A673 (cell line): ENCODE data around the gene SFXN1. TPM values are rescaled to one million over a fixed set of nuclear protein-coding genes. Genes with fewer than 3 reads are reported as not detected.

Experiments used
- BruUV-seq: library from RNA; stranded (reverse); fragments of 400-500 nt; replicated peaks from 2 replicates; lab custom pipeline; 2021; lab: Mats Ljungman, UMichigan
- CTCF ChIA-PET: fragments of 300-600 bp; sonication (Branson Sonifier 250); formaldehyde crosslinking; loops from one replicate; lab custom pipeline; 2022; ENCODE audit warnings: antibody characterized with exemption; lab: Charles Lee
- POLR2A ChIA-PET: fragments of 300-600 bp; sonication (Branson Sonifier 250); formaldehyde crosslinking; loops from one replicate; lab custom pipeline; 2022; ENCODE audit warnings: antibody characterized with exemption; ENCODE audit not compliant: low non-redundant PET; lab: Charles Lee
- DNase-seq: peaks from one replicate; pipeline ENCODE4 v3.0.0-alpha.2; 2015; ENCODE audit warnings: low spot score
- H3K27ac ChIP-seq: fragments of 200-600 bp; sonication (generic); 2 replicates; pipeline ENCODE4 v1.5.1; 2016; ENCODE audit warnings: mixed run types, low read depth, mild to moderate bottlenecking, mixed read lengths, antibody characterized with exemption, low read length; ENCODE audit not compliant: poor library complexity, severe bottlenecking
- H3K27me3 ChIP-seq: fragments of 200-600 bp; sonication (generic); replicated peaks from 2 replicates; pipeline ENCODE4 v1.6.1; 2017; ENCODE audit warnings: mixed run types, low read depth, mild to moderate bottlenecking, mixed read lengths, antibody characterized with exemption, low read length; ENCODE audit not compliant: insufficient read depth, poor library complexity
- H3K36me3 ChIP-seq: fragments of 200-600 bp; sonication (generic); 2 replicates; pipeline ENCODE4 v1.6.1; 2016; ENCODE audit warnings: mixed run types, mild to moderate bottlenecking, mixed read lengths, antibody characterized with exemption, low read length; ENCODE audit not compliant: insufficient read depth, poor library complexity, severe bottlenecking
- H3K4me1 ChIP-seq: fragments of 200-600 bp; sonication (generic); 2 replicates; pipeline ENCODE4 v1.6.1; 2017; ENCODE audit warnings: mixed run types, mild to moderate bottlenecking, mixed read lengths, antibody characterized with exemption, low read length; ENCODE audit not compliant: insufficient read depth, poor library complexity, severe bottlenecking
- H3K4me3 ChIP-seq: fragments of 200-600 bp; sonication (generic); 2 replicates; pipeline ENCODE4 v1.5.1; 2016; ENCODE audit warnings: low read depth, mixed run types, mild to moderate bottlenecking, mixed read lengths, low read length; ENCODE audit not compliant: poor library complexity, severe bottlenecking
- H3K9me3 ChIP-seq: fragments of 200-600 bp; sonication (generic); 2 replicates; pipeline ENCODE4 v1.6.1; 2016; ENCODE audit warnings: mixed run types, low read depth, mild to moderate bottlenecking, mixed read lengths, antibody characterized with exemption, low read length; ENCODE audit not compliant: poor library complexity, severe bottlenecking
- CTCF ChIP-seq: fragments of 300-800, 200-600 bp; sonication (generic); conservative IDR thresholded peaks from 2 replicates; pipeline ENCODE4 v1.5.1; 2017; ENCODE audit warnings: low read depth, mild to moderate bottlenecking, antibody characterized with exemption, low read length, moderate library complexity, mixed read lengths
- EZH2 ChIP-seq: fragments of 200-600 bp; sonication (generic); IDR thresholded peaks from 2 replicates; pipeline ENCODE4 v1.6.1; 2017; ENCODE audit warnings: borderline replicate concordance, low read depth, mild to moderate bottlenecking, mixed read lengths, antibody characterized with exemption, low read length; ENCODE audit not compliant: poor library complexity, severe bottlenecking
- intact Hi-C: fragments of 100-400 bp; cut with micrococcal nuclease; formaldehyde crosslinking; loops from one replicate; pipeline ENCODE4 v1.10.0; 2022; ENCODE audit not compliant: unreplicated experiment
- total RNA-seq: library from RNA; stranded (reverse); gene quantifications from 2 replicates; pipeline ENCODE4 v1.2.3, GENCODE V29; 2021

Gene SFXN1
- total RNA-seq, 1 experiment from 2014 or later, result 108 TPM

GRCh38 chr5:175485631-175486030 is 7.3 kb downstream of the SFXN1 start:
- H3K4me1 ChIP-seq, result no peaks in the 10 kb centered on the region
- no peak overlapping the region for H3K4me3 ChIP-seq
- POLR2A ChIA-PET, result no interaction called here
- CTCF ChIA-PET, result no interaction called here
- H3K36me3 ChIP-seq, result peaks cover 15% of the 10 kb centered on the region
- no peak overlapping the region for H3K27ac ChIP-seq
- no peaks in the 10 kb centered on the region for H3K9me3 ChIP-seq
- H3K27me3 ChIP-seq, result no peaks in the 10 kb centered on the region
- no peak for TF ChIP-seq EZH2
- no peak for TF ChIP-seq CTCF
- no TSS peak for BruUV-seq
- DNase-seq, result no peak
- intact Hi-C loops, result no loop called here

- DNase-seq, result no peak
- intact Hi-C loops, result no loop called here
- no peak overlapping the region for H3K4me3 ChIP-seq
- no peaks in the 10 kb centered on the region for H3K27me3 ChIP-seq
- no peaks in the 10 kb centered on the region for H3K4me1 ChIP-seq
- CTCF ChIA-PET, result no interaction called here
- H3K36me3 ChIP-seq, result peaks cover 18% of the 10 kb centered on the region
- BruUV-seq, result no TSS peak
- H3K27ac ChIP-seq, result no peak overlapping the region
- no peaks in the 10 kb centered on the region for H3K9me3 ChIP-seq
- no peak for TF ChIP-seq EZH2
- TF ChIP-seq CTCF, result no peak
- POLR2A ChIA-PET, result no interaction called here
Observed at GRCh38 chr5:175487514-175488222, 9.3 kb downstream of the SFXN1 start.

- no peak for DNase-seq
- Histone ChIP-seq H3K27ac (no peak overlapping the region), H3K27me3 (no peaks in the 10 kb centered on the region), H3K4me3 (no peak overlapping the region), H3K4me1 (peaks cover 11% of the 10 kb centered on the region), H3K36me3 (peaks cover 32% of the 10 kb centered on the region), H3K9me3 (no peaks in the 10 kb centered on the region)
- BruUV-seq, result no TSS peak
- intact Hi-C loops, result no loop called here
- ChIA-PET CTCF (no interaction called here), POLR2A (no interaction called here)
- TF ChIP-seq CTCF (no peak), EZH2 (no peak)
Observed at GRCh38 chr5:175489693-175490443, 11.5 kb downstream of the SFXN1 start.
